ENCODE results near the gene TCL1B.

Gene TCL1B

GRCh38 chr14:95685978-95686922, at the start of gene TCL1B:
TSS of gene TCL1B (plus strand) at chr14:95686426. CDS start at chr14:95686468, 42 bp downstream.
- DNase-seq, result no peak

GRCh38 chr14:95644981-95645380, 41.2 kb upstream of the TCL1B start:
- no peak for DNase-seq

- no peak for DNase-seq
Observed at GRCh38 chr14:95645389-95645996, 40.7 kb upstream of the TCL1B start.

GRCh38 chr14:95647926-95648325, 38.3 kb upstream of the TCL1B start:
- no peak for DNase-seq

- DNase-seq, result no peak
Observed at GRCh38 chr14:95649230-95649629, 37.0 kb upstream of the TCL1B start.

- no peak for DNase-seq
Observed at GRCh38 chr14:95651028-95651427, 35.2 kb upstream of the TCL1B start.

GRCh38 chr14:95651821-95652583, 34.2 kb upstream of the TCL1B start:
- DNase-seq, result no peak

- no peak for DNase-seq
Observed at GRCh38 chr14:95652690-95653089, 33.5 kb upstream of the TCL1B start.

GRCh38 chr14:95655461-95655860, 30.8 kb upstream of the TCL1B start:
- DNase-seq, result no peak

GRCh38 chr14:95656634-95657033, 29.6 kb upstream of the TCL1B start:
- no peak for DNase-seq

GRCh38 chr14:95657454-95657853, 28.8 kb upstream of the TCL1B start:
- DNase-seq, result no peak

GRCh38 chr14:95659293-95659989, 26.8 kb upstream of the TCL1B start:
- no peak for DNase-seq

GRCh38 chr14:95659990-95660385, 26.2 kb upstream of the TCL1B start:
- no peak for DNase-seq

GRCh38 chr14:95660651-95661515, 25.3 kb upstream of the TCL1B start:
- DNase-seq, result no peak

GRCh38 chr14:95662376-95663186, 23.6 kb upstream of the TCL1B start:
- DNase-seq, result no peak

GRCh38 chr14:95663226-95663797, 22.9 kb upstream of the TCL1B start:
- DNase-seq, result no peak

- peak; percentile 82 for DNase-seq
Observed at GRCh38 chr14:95664066-95664465, 22.2 kb upstream of the TCL1B start.

- peak; percentile 82 for DNase-seq
Observed at GRCh38 chr14:95664546-95664945, 21.7 kb upstream of the TCL1B start.

GRCh38 chr14:95665530-95665929, 20.7 kb upstream of the TCL1B start:
- DNase-seq, result peak; percentile 20

GRCh38 chr14:95666450-95666849, 19.8 kb upstream of the TCL1B start:
- no peak for DNase-seq
